Naive B cell (primary cell): Measurements from ENCODE around the gene RAD51B. TPM values are rescaled to one million over a fixed set of nuclear protein-coding genes. Genes with fewer than 3 reads are reported as not detected.
"Not testable (repeated sequence)": the region's sequence is repeated elsewhere in the genome, so short reads cannot be mapped to it uniquely, and the experiment has no call there.

Experiments
- ATAC-seq, 2 donors: fragments of 150-1000 bp; cut with Tn5 transposase; 2 replicates each; pipeline ENCODE4 v1.10.0; 2021; ENCODE audit warnings: low read depth in 2 of 2, mild to moderate bottlenecking in 2 of 2, moderate library complexity in 2 of 2
- DNase-seq: peaks from one replicate; pipeline ENCODE4 v3.0.0; 2022
- H3K27ac Mint-ChIP-seq, 6 donors: one replicate each; pipeline ENCODE4 v1.8.0; 2020 to 2022; ENCODE audit warnings: mild to moderate bottlenecking in 6 of 6, mixed read lengths in 6 of 6, moderate library complexity in 5 of 6, inconsistent platforms in 2 of 6
- H3K27me3 Mint-ChIP-seq, 3 donors: one replicate each; pipeline ENCODE4 v1.8.0; 2021 to 2022; ENCODE audit warnings: mixed read lengths in 3 of 3, mild to moderate bottlenecking in 1 of 3
- H3K36me3 Mint-ChIP-seq, 2 donors: one replicate each; pipeline ENCODE4 v1.8.0; 2020 to 2022; ENCODE audit warnings: mixed read lengths in 2 of 2, inconsistent platforms in 1 of 2, mild to moderate bottlenecking in 1 of 2
- H3K4me1 Mint-ChIP-seq, 3 donors: one replicate each; pipeline ENCODE4 v1.8.0; 2020 to 2022; ENCODE audit warnings: mixed read lengths in 3 of 3, inconsistent platforms in 1 of 3, mild to moderate bottlenecking in 1 of 3, moderate library complexity in 1 of 3
- H3K4me3 Mint-ChIP-seq, 8 donors: one replicate each; pipeline ENCODE4 v1.8.0; 2020 to 2022; ENCODE audit warnings: mild to moderate bottlenecking in 8 of 8, mixed read lengths in 8 of 8, moderate library complexity in 8 of 8, inconsistent platforms in 2 of 8
- H3K9me3 Mint-ChIP-seq, 7 donors: one replicate each; pipeline ENCODE4 v1.8.0; 2020 to 2022; ENCODE audit warnings: mixed read lengths in 7 of 7, mild to moderate bottlenecking in 5 of 7, inconsistent platforms in 2 of 7, moderate library complexity in 1 of 7
- polyA plus RNA-seq, 6 donors: library from polyadenylated mRNA; unstranded; fragments of 300-500 nt; fragmentation: Illumina TruSeq; gene quantifications; one replicate each; pipeline ENCODE4 v1.2.3, GENCODE V29; 2021; ENCODE audit warnings: low read depth in 6 of 6

RAD51B gene
- polyA plus RNA-seq, 6 donors from 2014 or later: 27.4 to 37.2 (median 31.8) TPM

DNA sequence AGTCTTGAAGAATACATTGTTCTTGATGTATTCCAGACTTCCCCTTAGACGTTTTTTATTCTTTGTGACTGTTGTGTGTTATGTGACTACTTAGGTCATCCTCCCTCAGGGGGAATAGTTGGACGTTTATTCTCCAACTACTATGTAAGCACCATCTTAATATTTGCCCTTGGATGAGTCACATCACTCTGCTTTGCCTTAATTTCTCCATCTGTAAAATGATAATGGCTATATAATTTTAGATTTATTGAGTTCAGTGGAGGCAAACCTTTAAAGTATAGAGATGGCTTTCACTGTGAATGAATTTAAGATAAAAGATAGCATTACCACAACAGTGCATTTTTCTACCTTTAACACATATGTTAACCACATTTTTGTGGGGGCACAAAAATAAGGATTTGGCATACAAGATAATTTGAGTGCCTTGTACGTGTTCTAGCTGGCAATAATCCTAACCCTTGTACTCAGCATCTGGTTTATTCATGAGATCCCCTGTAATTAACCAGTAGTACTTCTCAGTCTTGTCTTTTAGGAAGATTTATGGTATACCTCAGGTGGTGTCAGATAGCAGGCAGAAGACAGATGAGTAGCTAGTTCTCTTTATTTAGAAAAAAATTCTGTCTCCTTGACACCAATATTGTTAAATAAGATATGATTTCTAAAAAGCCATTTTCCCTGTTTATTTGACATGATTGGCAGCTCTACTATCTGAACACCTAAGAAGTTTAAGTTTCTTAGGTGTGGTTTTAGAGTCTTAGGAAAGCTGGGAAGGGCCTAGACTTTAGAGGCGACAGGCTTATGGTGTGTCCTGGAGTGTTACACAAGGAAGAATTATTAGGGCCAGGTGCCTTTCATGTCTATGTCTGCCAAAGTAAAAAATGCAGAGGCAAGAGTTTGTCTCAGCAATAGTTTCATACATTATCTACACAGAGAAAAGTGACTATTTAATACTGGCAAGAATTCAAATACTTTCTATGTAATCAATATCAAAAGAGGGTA, 152.3 kb downstream of the RAD51B start:
- no peak overlapping the region for H3K4me3 Mint-ChIP-seq
- no peak overlapping the region for H3K27ac Mint-ChIP-seq
- DNase-seq (no peak), ATAC-seq (no peak)
- H3K27me3 Mint-ChIP-seq: no peaks in the 10 kb centered on the region
- peaks cover 16 to 20% of the 10 kb centered on the region in 2 donors for H3K36me3 Mint-ChIP-seq
- H3K4me1 Mint-ChIP-seq: no peaks in the 10 kb centered on the region
- peaks cover 1 to 6% (median 2%) of the 10 kb centered on the region in 7 donors for H3K9me3 Mint-ChIP-seq

DNA sequence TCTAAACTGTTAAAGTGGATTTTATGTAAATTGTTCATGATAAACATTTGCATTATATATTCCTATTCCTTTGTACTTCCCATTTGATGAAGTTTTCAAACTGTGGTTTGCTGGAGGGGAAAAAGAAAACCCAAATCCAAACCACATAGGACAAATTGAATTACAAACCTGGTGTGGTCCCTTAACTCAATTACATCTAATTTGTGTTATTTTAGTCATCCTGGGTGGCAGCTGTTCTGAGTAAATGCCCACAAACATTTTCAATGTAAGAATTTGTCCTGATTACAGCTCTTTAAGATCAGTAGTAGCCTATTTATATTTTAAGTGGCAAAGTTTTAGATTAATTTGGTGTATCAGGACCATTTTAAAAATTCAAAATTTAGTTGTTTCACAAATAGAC, 153.9 kb downstream of the RAD51B start:
- Mint-ChIP-seq H3K27me3 (no peaks in the 10 kb centered on the region), H3K36me3 (peaks cover 4 to 8% of the 10 kb centered on the region in 2 donors), H3K4me3 (no peak overlapping the region), H3K9me3 (peaks cover 1 to 6% (median 2%) of the 10 kb centered on the region in 7 donors), H3K27ac (no peak overlapping the region), H3K4me1 (no peaks in the 10 kb centered on the region)
- ATAC-seq (no peak), DNase-seq (no peak)

DNA sequence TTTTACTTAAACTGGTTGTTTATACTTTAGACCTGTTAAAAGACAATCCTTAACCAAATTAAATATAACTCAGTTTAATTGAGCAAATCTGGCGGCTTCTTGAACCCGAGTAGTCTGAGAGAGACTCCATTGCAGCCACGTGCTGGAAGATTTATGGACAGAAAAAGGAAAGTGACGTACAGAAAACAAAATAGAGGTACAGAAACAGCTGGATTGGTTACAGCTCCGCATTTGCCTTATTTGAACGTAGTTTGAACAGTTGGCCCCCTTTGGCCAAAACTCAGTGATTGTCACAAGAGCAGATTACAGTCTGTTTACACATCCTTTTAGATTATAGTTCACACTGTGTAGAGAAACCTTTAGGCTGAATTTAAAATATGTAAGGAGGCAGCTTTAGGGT, 155.9 kb downstream of the RAD51B start:
- DNase-seq (no peak), ATAC-seq (no peak)
- H3K4me1 Mint-ChIP-seq: no peaks in the 10 kb centered on the region
- no peaks in the 10 kb centered on the region for H3K9me3 Mint-ChIP-seq
- H3K4me3 Mint-ChIP-seq: no peak overlapping the region
- no peak overlapping the region for H3K27ac Mint-ChIP-seq
- no peaks in the 10 kb centered on the region for H3K27me3 Mint-ChIP-seq
- no peaks in the 10 kb centered on the region for H3K36me3 Mint-ChIP-seq

DNA sequence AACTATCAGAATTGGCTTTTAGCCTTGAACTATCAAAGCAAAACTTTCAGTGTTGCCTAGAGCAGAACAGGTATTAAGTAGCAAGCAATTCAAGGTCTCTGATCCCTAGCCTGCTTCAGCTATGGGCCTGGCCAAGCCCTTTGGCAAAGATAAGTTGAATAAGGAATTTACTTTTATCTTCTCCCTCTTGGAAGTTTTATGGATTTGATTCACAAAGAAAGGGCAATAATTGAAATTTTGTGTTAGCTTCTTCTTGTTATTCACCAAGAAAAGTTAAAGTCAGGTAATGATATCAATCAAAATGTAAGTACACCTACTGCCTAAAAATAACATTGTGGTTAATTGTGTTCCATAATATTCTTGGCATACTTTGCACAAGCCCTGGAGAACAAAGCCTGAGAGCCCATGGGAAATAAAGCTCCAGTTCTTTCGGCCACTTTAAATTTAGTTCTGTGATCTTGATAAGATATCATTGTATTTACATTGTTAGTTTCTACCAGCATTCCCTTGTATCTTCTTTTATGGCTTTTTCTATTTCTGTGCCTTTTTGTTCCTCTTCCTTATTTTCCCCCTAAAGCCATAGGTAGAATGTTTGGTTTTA, 158.0 kb downstream of the RAD51B start:
- Mint-ChIP-seq H3K27me3 (no peaks in the 10 kb centered on the region), H3K4me1 (no peaks in the 10 kb centered on the region), H3K27ac (peak overlapping the region in 1 of 6 donors; percentile 38), H3K4me3 (no peak overlapping the region), H3K36me3 (no peaks in the 10 kb centered on the region), H3K9me3 (no peaks in the 10 kb centered on the region)
- DNase-seq: no peak
- ATAC-seq: no peak

DNA sequence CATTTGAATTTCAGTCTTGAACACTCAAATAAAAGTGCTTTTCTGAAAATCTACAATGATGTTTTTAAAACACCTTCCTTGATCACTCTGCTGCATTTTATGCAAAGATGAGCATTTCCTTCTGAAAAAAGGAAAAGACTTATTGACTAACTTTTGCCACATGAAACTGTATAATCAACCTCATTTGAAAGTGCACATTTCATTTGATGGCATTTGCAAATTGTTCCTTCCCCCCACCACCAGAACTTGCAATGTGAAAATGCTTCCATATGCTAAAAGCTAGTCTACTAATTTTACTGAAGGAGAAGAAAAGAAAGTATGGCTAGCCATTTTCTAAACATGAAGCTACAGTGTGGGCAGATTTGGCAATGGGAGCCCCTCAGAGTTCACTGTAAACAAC, 159.2 kb downstream of the RAD51B start:
- DNase-seq: no peak
- no peak overlapping the region for H3K4me3 Mint-ChIP-seq

DNA sequence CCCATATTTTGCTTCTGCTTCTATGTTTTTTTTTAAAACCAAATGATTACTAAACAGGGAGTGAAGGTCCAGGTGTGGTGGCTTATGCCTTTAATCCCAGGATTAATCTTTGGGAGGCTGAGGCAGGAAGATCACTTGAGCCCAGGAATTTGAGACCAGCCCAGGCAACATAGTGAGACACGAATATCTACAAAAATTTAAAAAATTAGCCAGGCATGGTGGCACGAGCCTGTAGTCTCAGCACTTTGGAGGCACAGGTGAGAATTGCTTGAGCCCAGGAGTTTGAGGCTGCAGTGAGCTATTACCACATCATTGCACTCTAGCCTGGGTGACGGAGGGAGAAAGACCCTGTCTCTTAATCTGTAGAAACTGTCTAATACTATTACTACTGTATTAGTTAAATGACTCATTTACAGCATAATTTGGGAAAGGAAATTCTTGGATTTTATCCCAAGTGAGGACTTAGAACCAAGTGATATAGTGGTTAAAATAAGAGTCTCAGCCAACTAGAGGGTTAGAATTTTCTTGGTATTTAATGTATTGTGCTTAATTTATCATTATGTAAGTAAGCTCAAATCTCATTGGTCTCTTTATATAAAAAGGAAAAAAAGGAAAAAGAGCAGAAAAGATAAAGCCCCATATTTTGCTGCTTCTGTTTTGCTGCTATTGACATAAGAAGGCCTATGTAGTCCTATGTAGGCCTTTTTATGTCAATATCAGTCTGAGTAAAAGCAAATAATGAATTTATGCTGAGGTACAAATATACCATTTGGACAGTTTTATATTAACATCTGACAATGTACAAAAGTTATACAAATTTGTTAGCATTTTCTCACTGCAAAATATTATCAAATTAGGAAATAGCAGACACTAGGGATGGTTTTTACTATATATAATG, 163.4 kb downstream of the RAD51B start:
- no peak for DNase-seq
- ATAC-seq: no peak
- H3K4me3 Mint-ChIP-seq: no peak overlapping the region
- no peak overlapping the region for H3K27ac Mint-ChIP-seq
- no peaks in the 10 kb centered on the region for H3K9me3 Mint-ChIP-seq
- no peaks in the 10 kb centered on the region for H3K36me3 Mint-ChIP-seq
- no peaks in the 10 kb centered on the region for H3K4me1 Mint-ChIP-seq
- H3K27me3 Mint-ChIP-seq: no peaks in the 10 kb centered on the region

More for the DNA sequence above, 159.2 kb downstream of the RAD51B start:
- Mint-ChIP-seq H3K9me3 (no peaks in the 10 kb centered on the region), H3K27me3 (no peaks in the 10 kb centered on the region), H3K27ac (no peak overlapping the region), H3K36me3 (no peaks in the 10 kb centered on the region), H3K4me1 (no peaks in the 10 kb centered on the region)
- no peak for ATAC-seq

DNA sequence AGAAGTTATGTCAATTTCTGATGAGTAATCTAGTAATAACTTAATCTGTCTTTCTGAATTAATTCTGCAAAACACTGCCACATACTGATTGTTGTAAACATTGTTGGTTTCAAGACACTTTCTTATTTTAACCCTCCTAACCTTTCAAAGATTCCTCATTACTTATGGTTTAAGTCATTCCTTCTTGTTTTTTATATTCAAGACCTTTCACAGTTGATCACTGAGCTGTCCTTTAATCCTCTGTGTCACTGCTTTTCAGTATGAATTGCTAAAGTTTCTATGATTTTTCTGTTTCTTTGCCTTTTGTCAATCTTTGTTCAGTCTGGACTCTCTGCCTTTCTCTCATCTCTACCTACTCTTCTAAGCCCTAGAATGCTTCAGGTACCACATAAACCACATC, 164.7 kb downstream of the RAD51B start:
- no peaks in the 10 kb centered on the region for H3K27me3 Mint-ChIP-seq
- no peak for DNase-seq
- H3K4me1 Mint-ChIP-seq: no peaks in the 10 kb centered on the region
- peak overlapping the region in 2 of 6 donors; percentile 32 to 53 for H3K27ac Mint-ChIP-seq
- H3K9me3 Mint-ChIP-seq: no peaks in the 10 kb centered on the region
- H3K36me3 Mint-ChIP-seq: no peaks in the 10 kb centered on the region
- no peak overlapping the region for H3K4me3 Mint-ChIP-seq
- ATAC-seq: no peak

DNA sequence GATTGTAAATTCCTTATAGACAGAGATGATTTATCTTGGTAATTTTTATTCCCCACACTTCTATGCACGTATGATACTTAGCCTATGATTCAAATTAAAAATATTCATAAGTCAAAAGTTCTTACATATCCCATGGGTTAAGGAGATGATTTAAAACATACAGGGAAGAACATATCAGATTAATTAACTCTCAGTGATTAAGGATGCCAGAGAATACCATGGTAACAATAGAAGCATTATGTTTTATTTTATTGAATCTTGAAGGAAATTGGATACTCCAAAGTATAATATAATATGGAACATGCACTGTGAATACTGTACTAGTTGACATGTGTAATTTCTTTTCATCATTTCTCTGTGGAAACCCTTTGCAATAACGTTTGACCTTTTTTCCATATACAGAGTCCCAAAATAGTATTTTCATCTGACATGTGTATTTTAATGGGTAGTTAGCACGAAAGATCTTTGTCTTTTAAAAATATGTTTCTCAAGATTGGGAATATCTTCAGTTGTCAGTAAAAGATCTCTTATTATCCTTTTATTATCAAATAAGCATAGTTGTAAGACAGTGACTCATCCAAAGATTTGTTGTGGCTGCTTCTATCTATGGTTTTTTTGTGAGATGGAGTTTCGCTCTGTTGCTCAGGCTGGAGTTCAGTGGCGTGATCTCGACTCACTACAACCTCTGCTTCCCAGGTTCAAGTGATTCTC, 166.7 kb downstream of the RAD51B start:
- H3K36me3 Mint-ChIP-seq: no peaks in the 10 kb centered on the region
- H3K9me3 Mint-ChIP-seq: no peaks in the 10 kb centered on the region
- ATAC-seq: no peak
- H3K4me1 Mint-ChIP-seq: no peaks in the 10 kb centered on the region
- H3K4me3 Mint-ChIP-seq: no peak overlapping the region
- no peak overlapping the region for H3K27ac Mint-ChIP-seq
- H3K27me3 Mint-ChIP-seq: no peaks in the 10 kb centered on the region
- no peak for DNase-seq

DNA sequence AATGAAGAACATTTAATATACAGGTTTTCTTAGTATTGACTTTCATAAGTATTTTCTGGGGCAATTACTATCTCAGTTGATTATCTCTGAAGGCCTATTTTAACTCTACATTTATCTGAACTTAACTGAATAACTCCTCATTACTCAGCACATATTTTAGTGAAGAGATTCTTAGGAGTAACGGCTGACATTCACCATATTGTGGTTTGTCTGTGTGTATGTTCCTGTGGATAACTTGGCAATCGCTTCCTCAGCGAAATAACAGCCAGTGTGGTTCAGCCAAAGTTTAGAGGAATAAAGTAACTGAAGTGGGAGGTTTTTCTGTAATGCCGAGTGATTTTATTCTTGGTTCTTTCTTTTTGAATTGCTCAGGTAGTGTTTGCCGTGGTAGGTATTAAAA, 168.0 kb downstream of the RAD51B start:
- ATAC-seq (no peak), DNase-seq (no peak)
- Mint-ChIP-seq H3K27me3 (no peaks in the 10 kb centered on the region), H3K36me3 (no peaks in the 10 kb centered on the region), H3K27ac (no peak overlapping the region), H3K9me3 (no peaks in the 10 kb centered on the region), H3K4me3 (no peak overlapping the region), H3K4me1 (no peaks in the 10 kb centered on the region)

DNA sequence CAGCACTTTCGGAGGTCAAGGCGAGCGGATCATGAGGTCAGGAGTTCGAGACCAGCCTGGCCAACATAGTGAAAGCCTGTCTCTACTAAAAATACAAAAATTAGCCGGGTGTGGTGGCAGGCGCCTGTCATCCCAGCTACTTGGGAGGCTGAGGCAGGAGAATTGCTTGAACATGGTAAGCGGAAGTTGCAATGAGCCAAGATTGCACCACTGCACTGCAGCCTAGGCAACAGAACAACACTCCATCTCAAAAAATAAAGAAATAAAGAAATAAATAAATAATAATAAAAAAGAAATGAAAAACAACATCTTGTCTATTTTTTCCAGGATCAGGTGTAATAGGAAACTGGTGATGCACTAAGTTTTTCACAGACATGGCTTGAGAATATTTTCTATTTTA, 168.6 kb downstream of the RAD51B start:
- not testable (repeated sequence) for H3K4me1 Mint-ChIP-seq, ATAC-seq, H3K36me3 Mint-ChIP-seq, H3K27ac Mint-ChIP-seq, H3K4me3 Mint-ChIP-seq, DNase-seq, H3K9me3 Mint-ChIP-seq, H3K27me3 Mint-ChIP-seq

DNA sequence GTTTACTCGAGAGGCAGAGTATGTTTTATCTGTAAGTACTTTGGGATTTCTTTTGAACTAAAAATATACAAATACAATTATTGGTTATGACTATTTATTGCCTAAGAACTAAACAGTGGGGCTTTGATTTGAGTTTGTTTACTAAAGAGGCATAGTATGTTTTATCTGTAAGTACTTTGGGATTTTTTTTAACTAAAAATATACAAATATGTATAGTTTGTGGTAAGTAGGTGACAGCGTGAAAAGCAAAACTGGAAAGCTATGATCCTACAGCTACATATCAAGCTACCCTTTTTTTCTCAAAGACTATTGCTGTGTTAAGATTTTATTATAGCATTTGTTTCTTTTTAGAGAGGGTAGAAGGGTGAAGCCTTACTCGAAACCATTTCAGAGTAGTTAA, 171.0 kb downstream of the RAD51B start:
- no peak for DNase-seq
- no peak overlapping the region for H3K27ac Mint-ChIP-seq
- no peak for ATAC-seq
- no peaks in the 10 kb centered on the region for H3K9me3 Mint-ChIP-seq
- H3K4me3 Mint-ChIP-seq: no peak overlapping the region
- H3K36me3 Mint-ChIP-seq: peaks cover 0 to 7% of the 10 kb centered on the region in 2 donors
- no peaks in the 10 kb centered on the region for H3K4me1 Mint-ChIP-seq
- no peaks in the 10 kb centered on the region for H3K27me3 Mint-ChIP-seq

DNA sequence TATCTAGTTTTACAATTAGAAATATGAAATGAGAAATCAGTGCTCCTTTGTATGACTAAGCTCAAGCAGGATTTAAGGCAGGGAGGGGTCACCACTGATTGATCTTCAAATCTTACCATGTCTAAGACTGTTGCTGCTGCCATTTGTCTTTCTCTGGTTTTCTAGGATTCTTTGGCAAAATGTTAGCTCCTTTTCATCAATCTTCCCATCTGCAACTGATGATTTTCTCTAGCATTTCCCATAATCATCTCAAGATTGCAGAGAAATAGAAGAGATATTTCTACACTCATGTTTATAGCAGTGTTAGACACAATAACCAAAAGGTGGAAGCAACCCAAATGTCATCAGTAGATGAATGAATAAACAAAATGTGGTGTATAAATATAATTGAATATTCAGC, 175.0 kb downstream of the RAD51B start:
- Mint-ChIP-seq H3K4me1 (peaks cover 0 to 5% (median 0%) of the 10 kb centered on the region in 3 donors), H3K4me3 (no peak overlapping the region), H3K27me3 (no peaks in the 10 kb centered on the region), H3K9me3 (no peaks in the 10 kb centered on the region), H3K36me3 (peaks cover 0 to 7% of the 10 kb centered on the region in 2 donors), H3K27ac (no peak overlapping the region)
- no peak for ATAC-seq
- no peak for DNase-seq

DNA sequence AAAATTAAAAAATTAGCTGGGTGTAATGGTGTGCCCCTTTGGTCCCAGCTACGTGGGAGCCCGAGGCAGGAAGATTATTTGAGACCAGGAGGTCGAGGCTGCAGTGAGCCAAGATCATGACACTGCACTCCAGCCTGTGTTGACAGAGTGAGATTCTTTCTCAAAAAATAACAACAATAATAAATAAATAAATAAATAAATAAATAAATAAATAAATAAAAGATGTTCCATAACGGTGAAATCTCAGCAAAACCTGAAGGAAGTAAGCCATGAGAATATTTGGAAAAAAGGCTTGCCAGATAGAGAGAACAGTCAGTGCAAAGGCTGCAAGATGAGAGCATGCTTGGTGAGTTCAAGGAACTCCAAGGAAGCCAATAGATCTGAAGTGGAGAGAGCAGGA, 176.7 kb downstream of the RAD51B start:
- no peak overlapping the region for H3K27ac Mint-ChIP-seq
- no peak for ATAC-seq
- peaks cover 0 to 7% of the 10 kb centered on the region in 2 donors for H3K36me3 Mint-ChIP-seq
- no peaks in the 10 kb centered on the region for H3K9me3 Mint-ChIP-seq
- H3K4me1 Mint-ChIP-seq: peaks cover 0 to 5% (median 0%) of the 10 kb centered on the region in 3 donors
- H3K4me3 Mint-ChIP-seq: no peak overlapping the region
- no peaks in the 10 kb centered on the region for H3K27me3 Mint-ChIP-seq
- DNase-seq: no peak
